WTC11 (cell line): Measurements from ENCODE around the gene ASMTL. TPM values are rescaled to one million over a fixed set of nuclear protein-coding genes. Genes with fewer than 3 reads are reported as not detected.

Experiments used
- ATAC-seq: fragments of 200-7000 bp; cut with Tn5 transposase; 2 replicates; pipeline ENCODE4 v1.10.0; 2021; ENCODE audit warnings: mild to moderate bottlenecking, moderate library complexity
- CTCF ChIA-PET: fragments of 300-600 bp; sonication (Branson Sonifier 250); formaldehyde crosslinking; loops from one replicate; lab custom pipeline; 2021; ENCODE audit warnings: antibody characterized with exemption; lab: Charles Lee
- POLR2A ChIA-PET: fragments of 350-600 bp; sonication (Branson Sonifier 250); formaldehyde crosslinking; loops from one replicate; lab custom pipeline; 2021; ENCODE audit warnings: antibody characterized with exemption; lab: Charles Lee
- DNase-seq: peaks from one replicate; pipeline ENCODE4 v3.0.0; 2021; ENCODE audit warnings: low spot score
- H3K27ac Mint-ChIP-seq: 2 replicates; pipeline ENCODE4 v1.8.0; 2021; ENCODE audit warnings: mixed read lengths
- H3K27me3 Mint-ChIP-seq: 2 replicates; pipeline ENCODE4 v1.8.0; 2021; ENCODE audit warnings: low read depth, mild to moderate bottlenecking, moderate library complexity, mixed read lengths
- H3K36me3 Mint-ChIP-seq: 2 replicates; pipeline ENCODE4 v1.8.0; 2021; ENCODE audit warnings: mixed read lengths
- H3K4me1 Mint-ChIP-seq: 2 replicates; pipeline ENCODE4 v1.8.0; 2022; ENCODE audit warnings: mixed read lengths
- H3K4me3 Mint-ChIP-seq: 2 replicates; pipeline ENCODE4 v1.8.0; 2021; ENCODE audit warnings: mild to moderate bottlenecking, moderate library complexity, mixed read lengths
- H3K9me3 Mint-ChIP-seq: 2 replicates; pipeline ENCODE4 v1.8.0; 2021; ENCODE audit warnings: mixed read lengths
- ATF1 ChIP-seq: sonication (generic); formaldehyde crosslinking; IDR thresholded peaks from 2 replicates; pipeline ENCODE4 v1.8.1; 2023; ENCODE audit warnings: mild to moderate bottlenecking, moderate library complexity, missing genetic modification reagents
- CTCF ChIP-seq: fragments of 200-600 bp; IDR thresholded peaks from 2 replicates; pipeline ENCODE4 v1.8.0; 2022; ENCODE audit warnings: antibody characterized with exemption
- ESRRA ChIP-seq: sonication (generic); formaldehyde crosslinking; IDR thresholded peaks from 2 replicates; pipeline ENCODE4 v1.8.1; 2022; ENCODE audit warnings: mild to moderate bottlenecking, missing genetic modification reagents, borderline replicate concordance
- ETV6 ChIP-seq: sonication (generic); formaldehyde crosslinking; IDR thresholded peaks from 2 replicates; pipeline ENCODE4 v1.8.1; 2022; ENCODE audit warnings: mild to moderate bottlenecking, missing genetic modification reagents
- FOXJ3 ChIP-seq: sonication (generic); formaldehyde crosslinking; IDR thresholded peaks from 2 replicates; pipeline ENCODE4 v1.9.0; 2021; ENCODE audit warnings: missing genetic modification reagents, mild to moderate bottlenecking, borderline replicate concordance
- FOXP1 ChIP-seq: sonication (generic); formaldehyde crosslinking; IDR thresholded peaks from 2 replicates; pipeline ENCODE4 v1.8.0; 2022; ENCODE audit warnings: missing genetic modification reagents, mild to moderate bottlenecking, moderate library complexity, borderline replicate concordance
- JUN ChIP-seq: sonication (generic); formaldehyde crosslinking; IDR thresholded peaks from 2 replicates; pipeline ENCODE4 v1.8.0; 2023; ENCODE audit warnings: mild to moderate bottlenecking, missing genetic modification reagents
- MLX ChIP-seq: sonication (generic); formaldehyde crosslinking; IDR thresholded peaks from 2 replicates; pipeline ENCODE4 v1.8.1; 2023; ENCODE audit warnings: mild to moderate bottlenecking, missing genetic modification reagents, moderate library complexity
- NFATC4 ChIP-seq: fragments of 250-450 bp; sonication (Bioruptor Pico); IDR thresholded peaks from 2 replicates; pipeline ENCODE4 v1.9.0; 2021; ENCODE audit warnings: mild to moderate bottlenecking
- NFE2L1 ChIP-seq: sonication (generic); formaldehyde crosslinking; IDR thresholded peaks from 2 replicates; pipeline ENCODE4 v1.8.1; 2023; ENCODE audit warnings: missing genetic modification reagents
- SMAD4 ChIP-seq: sonication (generic); formaldehyde crosslinking; IDR thresholded peaks from 2 replicates; pipeline ENCODE4 v1.8.0; 2022; ENCODE audit warnings: mild to moderate bottlenecking, missing genetic modification reagents
- SP1 ChIP-seq: sonication (generic); formaldehyde crosslinking; conservative IDR thresholded peaks from 2 replicates; pipeline ENCODE4 v1.8.1; 2022; ENCODE audit warnings: missing genetic modification reagents
- STAT6 ChIP-seq: sonication (generic); formaldehyde crosslinking; conservative IDR thresholded peaks from 2 replicates; pipeline ENCODE4 v1.8.1; 2023; ENCODE audit warnings: mild to moderate bottlenecking, low read depth, missing genetic modification reagents, moderate library complexity
- TP53 ChIP-seq: sonication (generic); formaldehyde crosslinking; IDR thresholded peaks from 2 replicates; pipeline ENCODE4 v1.8.1; 2023; ENCODE audit warnings: mild to moderate bottlenecking, missing genetic modification reagents
- USF1 ChIP-seq: sonication (generic); formaldehyde crosslinking; IDR thresholded peaks from 2 replicates; pipeline ENCODE4 v1.8.0; 2022; ENCODE audit warnings: mild to moderate bottlenecking, missing genetic modification reagents
- ZNF121 ChIP-seq: sonication (generic); formaldehyde crosslinking; IDR thresholded peaks from 2 replicates; pipeline ENCODE4 v1.8.0; 2023; ENCODE audit warnings: missing genetic modification reagents
- ZNF263 ChIP-seq: sonication (generic); formaldehyde crosslinking; IDR thresholded peaks from 2 replicates; pipeline ENCODE4 v1.8.1; 2022; ENCODE audit warnings: low read depth, mild to moderate bottlenecking, moderate library complexity, missing genetic modification reagents
- ZNF512 ChIP-seq: sonication (generic); formaldehyde crosslinking; IDR thresholded peaks from 2 replicates; pipeline ENCODE4 v1.8.1; 2022; ENCODE audit warnings: missing genetic modification reagents, borderline replicate concordance
- total RNA-seq: library from RNA; stranded (reverse); gene quantifications from 3 replicates; pipeline ENCODE4 v1.2.3, GENCODE V29; 2021

Gene ASMTL
- total RNA-seq, 1 experiment from 2014 or later, result 70.6 TPM

- ChIA-PET CTCF (no interaction called here), POLR2A (no interaction called here)
- H3K27ac Mint-ChIP-seq, result no peak overlapping the region; the same call in 1 of the 2 replicates
- no peaks in the 10 kb centered on the region for H3K27me3 Mint-ChIP-seq
- H3K9me3 Mint-ChIP-seq, result no peaks in the 10 kb centered on the region
- no peak for TF ChIP-seq CTCF
- no peak for TF ChIP-seq JUN (CRISPR knock-in tag)
- TF ChIP-seq ETV6 (CRISPR knock-in tag), result no peak
- TF ChIP-seq FOXP1 (CRISPR knock-in tag), result no peak
- no peak for TF ChIP-seq ZNF512
- 0 out of 2 replicates have a peak, but pooled peaks have one; percentile 39 for TF ChIP-seq ATF1
- TF ChIP-seq ESRRA, result no peak
- peak; percentile 8 for DNase-seq
- H3K36me3 Mint-ChIP-seq, result peaks cover 63% of the 10 kb centered on the region
- no peak for ATAC-seq
- H3K4me3 Mint-ChIP-seq, result peak overlapping the region; percentile 47
- H3K4me1 Mint-ChIP-seq, result peaks cover 37% of the 10 kb centered on the region
Measured at GRCh38 chrX:1389181-1389992, 63.3 kb downstream of the ASMTL start.

GRCh38 chrX:1388651-1389050, 64.1 kb downstream of the ASMTL start:
- Mint-ChIP-seq H3K9me3 (no peaks in the 10 kb centered on the region), H3K36me3 (peaks cover 69% of the 10 kb centered on the region), H3K4me3 (peak overlapping the region; percentile 47), H3K27me3 (no peaks in the 10 kb centered on the region), H3K4me1 (peaks cover 29% of the 10 kb centered on the region), H3K27ac (0 out of 2 replicates have a peak overlapping the region, but pooled peaks have one; percentile 32)
- ChIA-PET CTCF (no interaction called here), POLR2A (no interaction called here)
- TF ChIP-seq SMAD4 (CRISPR knock-in tag) (no peak), TP53 (CRISPR knock-in tag) (no peak), ZNF263 (CRISPR knock-in tag) (no peak), SP1 (CRISPR knock-in tag) (no peak), FOXJ3 (CRISPR knock-in tag) (no peak), NFATC4 (CRISPR knock-in tag) (no peak), USF1 (no peak), STAT6 (no peak), MLX (no peak), ZNF512 (no peak), ZNF121 (CRISPR knock-in tag) (no peak), NFE2L1 (CRISPR knock-in tag) (no peak)
- DNase-seq, result peak; percentile 4
- no peak for ATAC-seq
